HG03175 (cell line): ENCODE measurements around the gene RAC3.

ENCODE experiments used
- ATAC-seq: cut with Tn5 transposase; IDR thresholded peaks from one replicate; pipeline ENCODE4 v1.9.1; 2021; ENCODE audit warnings: mild to moderate bottlenecking, moderate library complexity; ENCODE audit not compliant: unreplicated experiment

Gene RAC3

GRCh38 chr17:82022310-82022980, 9.0 kb upstream of the RAC3 start, which contains the start of gene CENPX:
TSS of gene CENPX (minus strand) at chr17:82022878. CDS start at chr17:82022861, 17 bp downstream.
- ATAC-seq = no peak

GRCh38 chr17:82022981-82023446, 8.5 kb upstream of the RAC3 start, which contains the start of gene LRRC45:
TSS of gene LRRC45 (plus strand) at chr17:82023305. CDS start at chr17:82023644, 339 bp downstream.
- peak; percentile 91 for ATAC-seq

- peak; percentile 2 for ATAC-seq
Measured at GRCh38 chr17:82023447-82024241, 7.8 kb upstream of the RAC3 start.

GRCh38 chr17:82024859-82025258, 6.6 kb upstream of the RAC3 start:
- ATAC-seq = no peak

- ATAC-seq = no peak
Measured at GRCh38 chr17:82025401-82026107, 5.9 kb upstream of the RAC3 start.

- no peak for ATAC-seq
Measured at GRCh38 chr17:82028246-82028645, 3.2 kb upstream of the RAC3 start.

- ATAC-seq = no peak
Measured at GRCh38 chr17:82028966-82029365, 2.5 kb upstream of the RAC3 start.

GRCh38 chr17:82029391-82029790, 2.1 kb upstream of the RAC3 start:
- no peak for ATAC-seq

- ATAC-seq = no peak
Measured at GRCh38 chr17:82029990-82030469, 1.4 kb upstream of the RAC3 start.

- ATAC-seq = no peak
Measured at GRCh38 chr17:82030470-82031302, 792 bp upstream of the RAC3 start.

GRCh38 chr17:82031885-82032627, 578 bp downstream of the RAC3 start:
- ATAC-seq = no peak

- ATAC-seq = no peak
Measured at GRCh38 chr17:82033359-82034085, 2.0 kb downstream of the RAC3 start.

- no peak for ATAC-seq
Measured at GRCh38 chr17:82034371-82035011, 3.0 kb downstream of the RAC3 start.

- ATAC-seq = no peak
Measured at GRCh38 chr17:82035488-82035887, 4.0 kb downstream of the RAC3 start.

GRCh38 chr17:82035956-82036633, 4.6 kb downstream of the RAC3 start:
- ATAC-seq = no peak

GRCh38 chr17:82036634-82037091, 5.2 kb downstream of the RAC3 start:
- no peak for ATAC-seq

- peak; percentile 91 for ATAC-seq
Measured at GRCh38 chr17:82037092-82037888, 5.8 kb downstream of the RAC3 start, which contains the start of gene DCXR. TSS of gene DCXR (minus strand) at chr17:82037697. CDS start at chr17:82037682, 15 bp downstream.
